Activated B cell treated with CpG ODN at 0.5 μM for 24 hours (primary cell): ENCODE data around the gene CNTNAP2. TPM values are rescaled to one million over a fixed set of nuclear protein-coding genes. Genes with fewer than 3 reads are reported as not detected.
A peak's percentile ranks its signal among the peaks of the same experiment; 100 is the strongest.

Source experiments
- ATAC-seq: fragments of 200-7000 bp; cut with Tn5 transposase; one replicate; pipeline ENCODE4 v1.10.0; 2021; ENCODE audit warnings: low read depth, mild to moderate bottlenecking, moderate library complexity
- CTCF ChIA-PET: fragments of 350-600 bp; sonication (Branson Sonifier 250); formaldehyde crosslinking; loops from one replicate; lab custom pipeline; 2021; ENCODE audit warnings: antibody characterized with exemption; lab: Charles Lee
- POLR2A ChIA-PET: fragments of 350-600 bp; sonication (Branson Sonifier 250); formaldehyde crosslinking; loops from one replicate; lab custom pipeline; 2021; ENCODE audit warnings: antibody characterized with exemption; lab: Charles Lee
- DNase-seq: peaks from one replicate; pipeline ENCODE4 v3.0.0; 2022
- H3K27ac Mint-ChIP-seq: one replicate; pipeline ENCODE4 v1.8.0; 2020; ENCODE audit warnings: mixed read lengths
- H3K27me3 Mint-ChIP-seq: one replicate; pipeline ENCODE4 v1.8.0; 2021; ENCODE audit warnings: mixed read lengths
- H3K36me3 Mint-ChIP-seq: one replicate; pipeline ENCODE4 v1.8.0; 2021; ENCODE audit warnings: low read depth, mixed read lengths
- H3K4me1 Mint-ChIP-seq: one replicate; pipeline ENCODE4 v1.8.0; 2021; ENCODE audit warnings: mixed read lengths
- H3K4me3 Mint-ChIP-seq: one replicate; pipeline ENCODE4 v1.8.0; 2020; ENCODE audit warnings: mild to moderate bottlenecking, mixed read lengths
- H3K9me3 Mint-ChIP-seq: one replicate; pipeline ENCODE4 v1.8.0; 2020; ENCODE audit warnings: mixed read lengths
- CTCF ChIP-seq: fragments of 200-600 bp; IDR thresholded peaks from one replicate; pipeline ENCODE4 v1.8.0; 2022; ENCODE audit warnings: antibody characterized with exemption, mild to moderate bottlenecking
- intact Hi-C: fragments of 100-400 bp; cut with micrococcal nuclease; formaldehyde crosslinking; loops from one replicate; pipeline ENCODE4 v1.15.1; 2024
- total RNA-seq: library from RNA; stranded (reverse); gene quantifications from 2 replicates; pipeline ENCODE4 v1.2.3, GENCODE V29; 2022

The CNTNAP2 gene
- total RNA-seq, 1 donor from 2014 or later: 0.84 TPM

GRCh38 chr7:148242294-148242821 lies 2125.8 kb downstream of the CNTNAP2 start:
- H3K4me3 Mint-ChIP-seq: no peak overlapping the region
- ChIA-PET CTCF (interaction anchor here (0.8 to 2.5 kb wide), 8 partner anchors 9 to 728 kb away, joined by 3 to 11 read pairs (median 4); no protein-coding TSS in a partner anchor), POLR2A (no interaction called here)
- intact Hi-C loops: loop anchor here (5.0 kb wide), 1 partner anchor 995 kb away; no protein-coding TSS in a partner anchor
- no peak for TF ChIP-seq CTCF
- H3K36me3 Mint-ChIP-seq: no peaks in the 10 kb centered on the region
- H3K9me3 Mint-ChIP-seq: no peaks in the 10 kb centered on the region
- ATAC-seq: peak; percentile 18
- peaks cover 5% of the 10 kb centered on the region for H3K4me1 Mint-ChIP-seq
- H3K27ac Mint-ChIP-seq: no peak overlapping the region
- H3K27me3 Mint-ChIP-seq: peaks cover 36% of the 10 kb centered on the region
- no peak for DNase-seq

DNA sequence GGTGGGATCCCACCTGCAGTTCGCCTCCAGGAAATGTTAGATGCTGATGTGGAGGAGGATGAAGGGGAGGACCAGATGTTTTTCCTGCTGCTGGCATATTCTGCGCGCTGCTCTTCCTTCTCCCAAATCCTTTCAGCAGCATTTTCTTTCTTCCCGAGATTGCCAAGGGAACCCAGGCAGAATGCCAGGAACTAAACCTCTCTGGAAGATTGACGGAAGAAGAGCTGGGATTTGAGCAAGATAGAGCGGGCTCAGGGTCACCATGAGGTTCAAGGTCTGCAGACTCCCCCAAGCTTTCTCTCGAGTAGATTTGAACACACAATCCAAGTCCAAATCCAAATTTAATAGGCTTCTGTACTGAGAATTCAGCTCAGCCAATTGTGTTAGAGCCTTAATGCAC lies 2128.8 kb downstream of the CNTNAP2 start:
- H3K4me1 Mint-ChIP-seq: peaks cover 5% of the 10 kb centered on the region
- no peak for ATAC-seq
- no peak for TF ChIP-seq CTCF
- intact Hi-C loops: no loop called here
- ChIA-PET CTCF (no interaction called here), POLR2A (no interaction called here)
- H3K9me3 Mint-ChIP-seq: peaks cover under 1% of the 10 kb centered on the region
- no peak for DNase-seq
- H3K27ac Mint-ChIP-seq: no peak overlapping the region
- H3K36me3 Mint-ChIP-seq: no peaks in the 10 kb centered on the region
- no peak overlapping the region for H3K4me3 Mint-ChIP-seq
- H3K27me3 Mint-ChIP-seq: peaks cover 34% of the 10 kb centered on the region

DNA sequence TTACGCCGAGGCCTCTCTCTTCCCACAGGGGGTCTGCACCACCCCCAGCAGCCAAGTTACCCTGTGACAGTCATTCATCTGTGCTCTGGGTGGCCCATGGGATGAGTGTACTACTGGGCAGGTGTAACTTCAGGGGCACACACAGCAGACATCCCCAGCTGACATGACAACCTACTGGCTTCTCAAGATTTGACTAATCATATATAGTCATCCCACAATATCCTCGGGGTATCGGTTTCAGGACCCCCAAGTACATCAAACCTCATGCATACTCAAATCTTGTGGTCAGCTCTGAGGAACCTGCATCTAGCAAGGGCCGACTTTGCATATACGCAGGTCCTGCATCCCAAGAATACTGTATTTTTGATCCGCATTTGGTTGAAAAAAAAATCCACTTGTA lies 2137.0 kb downstream of the CNTNAP2 start:
- H3K4me1 Mint-ChIP-seq: no peaks in the 10 kb centered on the region
- H3K27me3 Mint-ChIP-seq: peaks cover 31% of the 10 kb centered on the region
- CTCF ChIA-PET: no interaction called here
- intact Hi-C loops: no loop called here
- no peak overlapping the region for H3K4me3 Mint-ChIP-seq
- TF ChIP-seq CTCF: no peak
- DNase-seq (no peak), ATAC-seq (peak; percentile 54)
- no peak overlapping the region for H3K27ac Mint-ChIP-seq
- no peaks in the 10 kb centered on the region for H3K36me3 Mint-ChIP-seq
- peaks cover 18% of the 10 kb centered on the region for H3K9me3 Mint-ChIP-seq
- POLR2A ChIA-PET: no interaction called here

GRCh38 chr7:148255333-148255732 lies 2138.7 kb downstream of the CNTNAP2 start:
- Mint-ChIP-seq H3K27ac (no peak overlapping the region), H3K4me1 (no peaks in the 10 kb centered on the region), H3K36me3 (no peaks in the 10 kb centered on the region), H3K27me3 (peaks cover 22% of the 10 kb centered on the region), H3K4me3 (no peak overlapping the region), H3K9me3 (peaks cover 18% of the 10 kb centered on the region)
- TF ChIP-seq CTCF: no peak
- intact Hi-C loops: no loop called here
- CTCF ChIA-PET: interaction anchor here (1.0 to 1.6 kb wide), 2 partner anchors 10 to 246 kb away, joined by 3 read pairs; no protein-coding TSS in a partner anchor
- no peak for ATAC-seq
- POLR2A ChIA-PET: no interaction called here
- no peak for DNase-seq

GRCh38 chr7:148256433-148256832 lies 2139.8 kb downstream of the CNTNAP2 start:
- DNase-seq: no peak
- Mint-ChIP-seq H3K27me3 (peaks cover 13% of the 10 kb centered on the region), H3K4me1 (no peaks in the 10 kb centered on the region), H3K27ac (no peak overlapping the region), H3K9me3 (peaks cover 9% of the 10 kb centered on the region), H3K4me3 (no peak overlapping the region), H3K36me3 (no peaks in the 10 kb centered on the region)
- ChIA-PET CTCF (interaction anchor here (1.4 to 1.9 kb wide), 2 partner anchors 9 to 14 kb away, joined by 5 to 7 read pairs; no protein-coding TSS in a partner anchor), POLR2A (no interaction called here)
- ATAC-seq: no peak
- intact Hi-C loops: no loop called here
- TF ChIP-seq CTCF: no peak
